Gastroesophageal sphincter (tissue), 3 donors: ENCODE data around the gene KCNMA1.

ENCODE experiments used
- CTCF ChIP-seq, 4 experiments: fragments of 200-600 bp in 2 of 4; fragments of 450-650 bp in 2 of 4; sonication (generic) in 1 of 4; IDR thresholded peaks; one replicate each; pipeline ENCODE4 v1.5.1; 2017 to 2019; ENCODE audit warnings: antibody characterized with exemption in 4 of 4, mild to moderate bottlenecking in 2 of 4, moderate library complexity in 2 of 4
- POLR2A ChIP-seq, 2 donors: fragments of 450-650 bp; IDR thresholded peaks; one replicate each; pipeline ENCODE4 v1.6.1; 2017; ENCODE audit warnings: antibody characterized with exemption in 2 of 2, mild to moderate bottlenecking in 2 of 2, moderate library complexity in 1 of 2

- TF ChIP-seq CTCF (IDR thresholded peaks at IDR 0.05) (no peak), POLR2A (IDR thresholded peaks at IDR 0.05) (no peak)
Measured at GRCh38 chr10:77513781-77514331, 123.8 kb downstream of the KCNMA1 start.
